NT2/D1 (cell line): ENCODE measurements around the gene VEGFC.

Experiments
- SUZ12 ChIP-seq: IDR thresholded peaks from 2 replicates; pipeline ENCODE4 v1.6.1; 2011; ENCODE audit not compliant: insufficient read length, insufficient read depth; ENCODE audit errors: extremely low read depth
- ZNF274 ChIP-seq: IDR thresholded peaks from 2 replicates; pipeline ENCODE4 v1.6.1; 2011; ENCODE audit warnings: mild to moderate bottlenecking, low read depth, low read length

GRCh38 chr4:176798540-176798939, 5.8 kb upstream of the VEGFC start:
- no peak for TF ChIP-seq SUZ12
- TF ChIP-seq ZNF274, result no peak
